Ovary (tissue), 9 donors: ENCODE measurements around the gene PCBP2. TPM values are rescaled to one million over a fixed set of nuclear protein-coding genes. Genes with fewer than 3 reads are reported as not detected.

Source experiments
- DNase-seq, 5 donors: peaks; one replicate each; pipeline ENCODE4 v3.0.0-alpha.2; 2019 to 2020
- H3K27ac ChIP-seq, 2 donors: fragments of 200-600 bp; one replicate each; pipeline versions ENCODE4 v1.5.1 to v1.8.0; 2019 to 2022
- H3K27me3 ChIP-seq: fragments of 200-600 bp; one replicate; pipeline ENCODE4 v1.8.0; 2022
- H3K36me3 ChIP-seq: fragments of 200-600 bp; sonication (generic); one replicate; pipeline ENCODE4 v1.5.1; 2019
- H3K4me1 ChIP-seq: one replicate; pipeline ENCODE4 v1.8.1; 2013; ENCODE audit warnings: mild to moderate bottlenecking, moderate library complexity; ENCODE audit not compliant: insufficient read depth
- H3K4me3 ChIP-seq: fragments of 200-600 bp; sonication (generic); one replicate; pipeline ENCODE4 v1.5.1; 2017
- H3K9me3 ChIP-seq, 2 donors: fragments of 200-600 bp in 1 of 2; sonication (generic) in 1 of 2; one replicate each; pipeline versions ENCODE4 v1.5.1 to v1.8.1; 2013 to 2019; ENCODE audit warnings: mild to moderate bottlenecking in 1 of 2, moderate library complexity in 1 of 2
- EP300 ChIP-seq: sonication (generic); formaldehyde crosslinking; IDR thresholded peaks from one replicate; pipeline ENCODE4 v1.6.1; 2017; ENCODE audit warnings: antibody characterized with exemption
- POLR2A ChIP-seq: fragments of 450-650 bp; IDR thresholded peaks from one replicate; pipeline ENCODE4 v1.6.1; 2017; ENCODE audit warnings: antibody characterized with exemption, mild to moderate bottlenecking, moderate library complexity
- WGBS, 3 donors: extraction: QIAGEN DNeasy Blood & Tissue Kit in 1 of 3; methylation state at CpG; one replicate each; pipeline versions ENCODE4 v1.1.5 to v1.1.7; 2013 to 2017; 5-methylcytosine and 5-hydroxymethylcytosine counted together
- intact Hi-C, 4 donors: fragments of 100-400 bp; cut with DNase I; formaldehyde crosslinking; loops; one replicate each; pipeline versions ENCODE4 v1.11.0 to v1.15.1; 2022 to 2023
- polyA plus RNA-seq, 2 donors: library from polyadenylated mRNA; stranded (reverse); fragments of 200-250 nt in 1 of 2; fragments of 350-450 nt in 1 of 2; fragmentation: Illumina TruSeq in 1 of 2; extraction: RNeasy Lipid Tissue Mini Kit (QIAGEN cat#74804) in 1 of 2; gene quantifications; one replicate each; pipeline ENCODE4 v1.2.3, GENCODE V29; 2013 to 2014
- total RNA-seq, 7 donors: library from RNA; depleted of rRNA in 2 of 7; stranded (reverse); fragments of >200 nt in 2 of 7; fragmentation: NEBNext Ultra II Directional in 3 of 7; extraction: Animal tissue kit (Norgen Biotek cat#: 25700) in 3 of 7; gene quantifications; one replicate each; pipeline versions ENCODE4 v1.1.0 to v1.2.4, GENCODE V29; 2016 to 2023
- TF ChIP-seq, protein P1 (sequence below), 3 donors: fragments of 450-650 bp in 2 of 3; fragments of 200-600 bp in 1 of 3; IDR thresholded peaks; one replicate each; pipeline versions ENCODE4 v1.5.1 to v1.8.0; 2016 to 2022; ENCODE audit warnings: antibody characterized with exemption in 3 of 3, mild to moderate bottlenecking in 1 of 3
- donor health status: DM: no; HTN: no; CAD: no; lungs with moderate emphysema.
- donor health status: DM: no; HTN: no; CAD: no.
- donor health status: Bipolar disorder and iron deficiency.
- donor health status: DM: yes; HTN: yes; CAD: no.
- donor health status: DM: no; HTN: no; CAD: no.
- donor health status: DM: yes; HTN: yes; CAD: no.

Gene PCBP2
- total and polyA plus RNA-seq, 9 donors: 413 to 1,354 (median 948) TPM

- peak in 1 of 5 donors; percentile 22 for DNase-seq
- peaks cover 2% of the 10 kb centered on the region for H3K4me1 ChIP-seq
- TF ChIP-seq, protein P1, sequence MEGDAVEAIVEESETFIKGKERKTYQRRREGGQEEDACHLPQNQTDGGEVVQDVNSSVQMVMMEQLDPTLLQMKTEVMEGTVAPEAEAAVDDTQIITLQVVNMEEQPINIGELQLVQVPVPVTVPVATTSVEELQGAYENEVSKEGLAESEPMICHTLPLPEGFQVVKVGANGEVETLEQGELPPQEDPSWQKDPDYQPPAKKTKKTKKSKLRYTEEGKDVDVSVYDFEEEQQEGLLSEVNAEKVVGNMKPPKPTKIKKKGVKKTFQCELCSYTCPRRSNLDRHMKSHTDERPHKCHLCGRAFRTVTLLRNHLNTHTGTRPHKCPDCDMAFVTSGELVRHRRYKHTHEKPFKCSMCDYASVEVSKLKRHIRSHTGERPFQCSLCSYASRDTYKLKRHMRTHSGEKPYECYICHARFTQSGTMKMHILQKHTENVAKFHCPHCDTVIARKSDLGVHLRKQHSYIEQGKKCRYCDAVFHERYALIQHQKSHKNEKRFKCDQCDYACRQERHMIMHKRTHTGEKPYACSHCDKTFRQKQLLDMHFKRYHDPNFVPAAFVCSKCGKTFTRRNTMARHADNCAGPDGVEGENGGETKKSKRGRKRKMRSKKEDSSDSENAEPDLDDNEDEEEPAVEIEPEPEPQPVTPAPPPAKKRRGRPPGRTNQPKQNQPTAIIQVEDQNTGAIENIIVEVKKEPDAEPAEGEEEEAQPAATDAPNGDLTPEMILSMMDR (IDR thresholded peaks at IDR 0.05): no peak
- TF ChIP-seq EP300 (no peak), POLR2A (no peak)
- H3K4me3 ChIP-seq: no peak overlapping the region
- H3K27ac ChIP-seq: no peak overlapping the region
- WGBS, 3 donors: 72 to 74% (median 73%) methylated on average over 9 of the region's 9 CpGs
- no peaks in the 10 kb centered on the region for H3K27me3 ChIP-seq
- intact Hi-C loops: no loop called here
- H3K36me3 ChIP-seq: no peaks in the 10 kb centered on the region
- no peaks in the 10 kb centered on the region for H3K9me3 ChIP-seq
These were observed 31.5 kb downstream of the PCBP2 start for GRCh38 chr12:53483225-53483978.

DNA sequence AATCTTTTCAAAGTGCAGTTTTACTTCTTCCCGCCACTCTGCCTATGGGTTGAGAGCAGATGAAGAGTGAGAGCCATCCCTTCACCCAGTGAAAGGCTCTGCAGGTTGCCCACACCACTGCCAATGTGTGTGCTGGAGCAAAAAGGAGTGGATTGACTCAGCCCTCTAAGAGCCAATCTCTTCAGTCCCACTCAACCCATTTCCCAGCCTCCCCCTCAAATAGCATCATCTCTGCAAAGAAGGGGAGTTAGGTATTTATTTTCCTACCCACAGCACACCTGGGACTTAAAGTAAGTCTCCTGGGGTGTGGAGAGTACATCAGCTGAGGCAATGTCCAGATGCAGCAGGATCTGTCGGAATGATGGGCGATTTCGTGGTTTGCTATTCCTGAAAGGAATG, 32.1 kb downstream of the PCBP2 start:
- Histone ChIP-seq H3K36me3 (no peaks in the 10 kb centered on the region), H3K27ac (no peak overlapping the region), H3K9me3 (no peaks in the 10 kb centered on the region), H3K4me1 (peaks cover 2% of the 10 kb centered on the region), H3K4me3 (no peak overlapping the region), H3K27me3 (no peaks in the 10 kb centered on the region)
- WGBS, 3 donors: 78 to 83% (median 81%) methylated on average over 4 of the region's 4 CpGs
- TF ChIP-seq, protein P1 (IDR thresholded peaks at IDR 0.05): no peak
- TF ChIP-seq POLR2A: no peak
- no peak for TF ChIP-seq EP300
- intact Hi-C loops: no loop called here
- DNase-seq: no peak

- Histone ChIP-seq H3K4me1 (peaks cover 2% of the 10 kb centered on the region), H3K36me3 (no peaks in the 10 kb centered on the region), H3K27ac (no peak overlapping the region), H3K9me3 (no peaks in the 10 kb centered on the region), H3K27me3 (no peaks in the 10 kb centered on the region), H3K4me3 (no peak overlapping the region)
- no peak for DNase-seq
- TF ChIP-seq POLR2A: no peak
- no peak for TF ChIP-seq EP300
- TF ChIP-seq, protein P1 (IDR thresholded peaks at IDR 0.05): no peak
- intact Hi-C loops: loop anchor here in 1 of 4 donors (5.0 kb wide), 1 partner anchor 33 kb away; the partner anchor contains the start of gene PCBP2
- WGBS, 3 donors: 77 to 83% (median 81%) methylated on average over 10 of the region's 10 CpGs
These were observed 33.0 kb downstream of the PCBP2 start for GRCh38 chr12:53484686-53485575.

DNA sequence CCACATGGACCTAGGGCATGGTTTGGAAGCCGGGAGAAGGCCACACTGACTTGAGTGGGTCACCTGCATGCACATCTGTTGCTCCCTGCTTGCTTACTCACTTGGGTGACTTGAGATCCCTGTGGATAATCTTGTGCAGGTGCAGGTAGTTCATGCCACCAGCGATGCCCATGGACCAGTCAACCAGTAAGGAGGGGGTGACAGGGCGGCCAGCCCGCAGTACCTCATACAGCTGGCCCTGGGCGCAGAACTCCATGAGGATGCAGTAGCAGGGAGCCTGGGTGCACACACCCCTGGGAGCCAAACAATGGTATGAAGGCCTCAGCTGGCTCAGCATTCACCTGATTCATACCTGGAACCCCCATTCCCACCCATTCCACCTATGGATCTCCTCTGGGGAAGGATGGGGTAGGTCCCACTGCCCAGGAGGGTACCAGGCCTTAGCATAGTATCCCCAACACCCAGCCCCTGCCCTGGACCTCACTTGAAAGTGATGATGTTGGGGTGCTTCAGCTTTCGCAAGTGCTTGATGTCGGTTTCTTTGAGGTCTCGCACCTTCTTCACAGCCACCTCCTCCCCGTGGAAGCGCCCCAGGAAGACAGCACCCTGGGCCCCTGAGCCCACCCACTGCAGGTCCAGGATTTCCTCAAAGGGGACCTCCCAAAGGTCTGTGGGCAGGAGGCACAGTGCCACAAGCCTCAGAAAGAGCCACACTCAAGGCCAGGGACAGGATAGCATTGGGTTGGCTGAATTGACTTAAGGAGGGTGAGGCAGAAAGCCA, 34.2 kb downstream of the PCBP2 start:
- Histone ChIP-seq H3K9me3 (no peaks in the 10 kb centered on the region), H3K27me3 (no peaks in the 10 kb centered on the region), H3K36me3 (no peaks in the 10 kb centered on the region), H3K4me3 (no peak overlapping the region), H3K27ac (peak overlapping the region in 1 of 2 donors; percentile 20), H3K4me1 (no peaks in the 10 kb centered on the region)
- intact Hi-C loops: loop anchor here in 1 of 4 donors (5.0 kb wide), 1 partner anchor 34 kb away; the partner anchor contains the start of gene PCBP2
- no peak for TF ChIP-seq EP300
- no peak for TF ChIP-seq POLR2A
- peak in 1 of 5 donors; percentile 20 for DNase-seq
- WGBS, 3 donors: 92 to 95% (median 94%) methylated on average over 7 to 10 of the region's 10 CpGs
